Measurements from ENCODE around the gene FAAP20. TPM values are rescaled to one million over a fixed set of nuclear protein-coding genes. Genes with fewer than 3 reads are reported as not detected.
A peak's percentile ranks its signal among the peaks of the same experiment; 100 is the strongest.

Gene FAAP20
- total RNA-seq, 1 donor from 2014 or later = 16.0 TPM

DNA sequence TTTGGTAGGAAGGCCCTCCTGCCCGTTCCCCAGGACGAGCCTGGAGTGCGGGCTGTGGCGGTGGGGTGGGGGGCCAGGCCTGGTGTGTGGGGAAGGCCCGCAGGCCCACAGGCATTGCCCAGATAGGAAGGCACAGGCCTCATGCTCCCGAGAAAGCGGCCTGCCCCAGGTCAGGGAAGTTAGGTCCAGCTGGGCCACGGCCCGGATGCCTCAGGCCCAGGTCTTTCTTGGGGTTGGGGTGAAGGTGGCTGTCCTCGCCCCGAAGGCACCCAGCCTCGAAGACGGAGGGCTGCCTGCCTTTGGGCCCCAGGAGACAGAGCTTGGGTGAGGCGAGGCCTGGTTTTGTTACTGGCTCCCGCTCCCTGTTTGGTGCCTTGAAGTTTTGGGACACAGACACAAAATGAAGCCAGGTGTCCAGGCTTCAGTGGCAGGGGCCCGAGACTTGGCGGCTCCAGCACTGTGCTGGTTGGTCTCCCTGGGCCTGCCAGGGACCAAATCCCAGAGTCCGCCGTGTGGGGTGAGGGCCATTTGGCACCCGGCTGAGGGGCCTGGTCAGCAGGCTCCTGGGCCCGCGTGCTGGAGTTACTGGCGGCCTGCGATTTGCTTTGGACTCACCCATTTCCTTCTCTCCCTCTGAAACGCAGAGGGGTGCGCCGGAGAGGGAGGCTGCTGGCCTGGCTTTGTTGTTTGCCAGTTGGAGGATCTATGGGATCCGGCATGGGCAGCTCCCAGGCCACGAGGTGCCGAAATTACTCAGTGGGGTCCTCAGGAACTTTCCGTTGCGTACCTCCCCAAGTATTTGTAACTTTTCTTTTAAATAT, 35.5 kb upstream of the FAAP20 start:
- DNase-seq = peak; percentile 58

DNA sequence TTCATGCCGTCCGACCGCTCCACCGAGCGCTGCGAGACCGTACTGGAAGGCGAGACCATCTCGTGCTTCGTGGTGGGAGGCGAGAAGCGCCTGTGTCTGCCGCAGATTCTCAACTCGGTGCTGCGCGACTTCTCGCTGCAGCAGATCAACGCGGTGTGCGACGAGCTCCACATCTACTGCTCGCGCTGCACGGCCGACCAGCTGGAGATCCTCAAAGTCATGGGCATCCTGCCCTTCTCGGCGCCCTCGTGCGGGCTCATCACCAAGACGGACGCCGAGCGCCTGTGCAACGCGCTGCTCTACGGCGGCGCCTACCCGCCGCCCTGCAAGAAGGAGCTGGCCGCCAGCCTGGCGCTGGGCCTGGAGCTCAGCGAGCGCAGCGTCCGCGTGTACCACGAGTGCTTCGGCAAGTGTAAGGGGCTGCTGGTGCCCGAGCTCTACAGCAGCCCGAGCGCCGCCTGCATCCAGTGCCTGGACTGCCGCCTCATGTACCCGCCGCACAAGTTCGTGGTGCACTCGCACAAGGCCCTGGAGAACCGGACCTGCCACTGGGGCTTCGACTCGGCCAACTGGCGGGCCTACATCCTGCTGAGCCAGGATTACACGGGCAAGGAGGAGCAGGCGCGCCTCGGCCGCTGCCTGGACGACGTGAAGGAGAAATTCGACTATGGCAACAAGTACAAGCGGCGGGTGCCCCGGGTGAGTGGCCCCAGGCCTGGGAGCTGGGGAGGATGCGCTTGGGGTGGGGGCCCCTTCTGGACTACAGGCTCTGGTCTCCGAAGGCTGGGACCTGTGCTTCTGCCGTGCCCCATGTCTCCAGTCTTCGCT, 34.7 kb upstream of the FAAP20 start:
- peak; percentile 76 for DNase-seq

- DNase-seq = peak; percentile 48
Observed at GRCh38 chr1:2228694-2229036, 34.1 kb upstream of the FAAP20 start.

- no peak for DNase-seq
Observed at GRCh38 chr1:2228157-2228594, 33.6 kb upstream of the FAAP20 start, which contains the start of gene SKI. Gene SKI, plus strand, starts transcription at chr1:2228319. Its CDS starts 448 bp downstream, at chr1:2228767.

DNA sequence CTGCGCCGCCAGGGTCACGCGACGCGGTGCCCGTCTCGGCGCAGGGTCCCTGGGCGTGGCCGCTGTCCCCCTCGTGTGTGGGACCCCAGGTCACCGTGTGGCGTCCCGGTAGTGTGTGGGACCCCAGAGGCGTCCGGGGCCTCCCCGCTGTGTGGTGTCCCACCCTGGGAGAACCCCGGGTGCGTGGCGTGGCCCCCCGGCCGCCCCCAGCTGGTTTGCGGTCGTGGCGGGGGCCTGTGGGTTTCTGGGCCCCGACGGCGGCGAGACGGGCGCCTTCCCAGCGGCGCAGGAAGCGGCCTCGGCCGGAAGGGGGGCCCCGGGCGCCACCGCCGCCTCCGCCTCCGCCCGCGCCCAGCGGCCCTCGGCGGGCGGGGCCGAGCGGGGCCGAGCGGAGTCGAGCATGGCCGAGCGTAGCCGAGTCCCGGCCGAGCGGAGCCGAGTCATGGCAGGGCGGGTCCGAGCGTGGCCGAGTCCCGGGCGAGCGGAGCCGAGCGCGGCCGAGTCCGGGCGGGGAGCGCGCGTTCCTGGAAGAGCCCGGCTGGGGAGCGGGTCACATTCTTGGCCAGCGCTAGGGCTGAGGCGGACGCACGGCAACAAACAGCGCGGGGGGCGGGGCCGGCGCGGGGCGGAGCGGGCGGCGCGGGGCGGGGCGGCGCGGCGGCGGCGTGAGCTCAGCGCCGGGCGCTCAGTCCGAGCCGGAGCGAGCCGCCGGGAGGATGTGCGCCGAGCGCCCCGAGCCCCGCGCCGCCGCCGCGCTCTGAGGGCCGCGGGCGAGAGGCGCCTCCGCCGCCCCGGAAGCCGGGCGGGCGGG, 33.0 kb upstream of the FAAP20 start:
- peak; percentile 98 for DNase-seq

- DNase-seq = no peak
Observed at GRCh38 chr1:2226525-2227345, 32.2 kb upstream of the FAAP20 start.

GRCh38 chr1:2224631-2225428, 30.3 kb upstream of the FAAP20 start:
- DNase-seq = no peak

- DNase-seq = no peak
Observed at GRCh38 chr1:2224170-2224584, 29.6 kb upstream of the FAAP20 start.

DNA sequence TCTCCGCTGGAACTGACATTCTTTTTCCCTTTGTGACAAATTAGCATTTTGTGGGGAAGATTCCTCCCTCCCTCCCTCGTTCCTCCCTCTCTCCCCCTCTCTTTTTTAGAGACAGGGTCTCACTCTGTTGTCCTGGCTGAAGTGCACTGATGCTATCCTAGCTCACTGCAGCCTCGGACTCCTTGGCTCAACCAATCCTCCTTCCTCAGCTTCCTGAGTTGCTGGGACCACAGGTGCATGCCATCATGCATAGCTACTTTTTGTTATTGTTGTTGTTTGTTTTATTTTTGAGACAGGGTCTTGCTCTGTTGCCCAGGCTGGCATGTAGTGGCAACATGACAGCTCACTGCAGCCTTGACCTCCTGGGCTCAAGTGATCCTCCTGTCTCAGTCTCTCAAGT, 26.7 kb upstream of the FAAP20 start:
- no peak for DNase-seq

- DNase-seq = no peak
Observed at GRCh38 chr1:2216767-2217058, 22.1 kb upstream of the FAAP20 start.

DNA sequence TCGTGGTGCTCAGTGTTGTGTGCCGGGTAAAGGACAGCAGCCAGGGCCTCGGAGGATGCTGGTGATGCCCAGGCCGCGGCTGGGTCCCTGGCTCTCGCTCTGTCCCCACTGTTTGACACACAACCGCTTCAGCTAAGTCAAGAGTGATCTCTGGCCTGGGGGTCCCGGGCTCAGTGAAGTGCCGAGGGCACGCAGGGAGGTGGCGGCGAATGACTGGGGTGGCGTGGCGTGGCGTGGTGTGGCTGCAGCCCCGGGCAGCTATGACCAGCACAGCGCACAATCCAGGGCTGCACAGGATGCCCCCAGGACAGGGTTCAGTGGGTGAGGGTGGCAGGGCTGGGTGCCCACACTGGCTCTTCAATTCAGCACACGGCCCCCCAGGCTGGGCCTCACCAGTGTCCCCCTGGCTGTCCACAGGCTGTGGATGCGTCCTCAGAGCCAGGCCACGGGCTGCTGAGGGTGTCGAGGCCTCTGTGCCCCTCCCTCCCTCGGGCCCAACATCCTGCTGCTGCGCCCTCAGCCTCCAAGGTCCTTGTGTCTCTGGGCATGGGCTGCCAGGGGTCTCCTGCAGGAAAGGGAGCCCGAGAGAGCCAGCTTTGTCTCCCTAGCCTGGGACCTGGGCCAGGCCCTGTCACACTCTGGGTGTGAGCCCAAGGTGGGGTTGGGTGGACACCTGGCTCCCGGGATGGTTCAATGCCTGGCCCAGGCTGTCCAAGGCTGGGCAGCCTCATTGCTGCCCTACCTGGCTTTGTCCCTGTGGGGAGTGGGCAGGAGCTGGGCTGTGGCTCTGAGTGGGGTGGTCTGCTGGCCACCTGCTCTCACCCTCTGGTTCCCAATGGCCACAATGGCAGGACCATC, 21.6 kb upstream of the FAAP20 start:
- DNase-seq = no peak

GRCh38 chr1:2215329-2215728, 20.8 kb upstream of the FAAP20 start:
- no peak for DNase-seq

- no peak for DNase-seq
Observed at GRCh38 chr1:2214541-2215241, 20.1 kb upstream of the FAAP20 start.

DNA sequence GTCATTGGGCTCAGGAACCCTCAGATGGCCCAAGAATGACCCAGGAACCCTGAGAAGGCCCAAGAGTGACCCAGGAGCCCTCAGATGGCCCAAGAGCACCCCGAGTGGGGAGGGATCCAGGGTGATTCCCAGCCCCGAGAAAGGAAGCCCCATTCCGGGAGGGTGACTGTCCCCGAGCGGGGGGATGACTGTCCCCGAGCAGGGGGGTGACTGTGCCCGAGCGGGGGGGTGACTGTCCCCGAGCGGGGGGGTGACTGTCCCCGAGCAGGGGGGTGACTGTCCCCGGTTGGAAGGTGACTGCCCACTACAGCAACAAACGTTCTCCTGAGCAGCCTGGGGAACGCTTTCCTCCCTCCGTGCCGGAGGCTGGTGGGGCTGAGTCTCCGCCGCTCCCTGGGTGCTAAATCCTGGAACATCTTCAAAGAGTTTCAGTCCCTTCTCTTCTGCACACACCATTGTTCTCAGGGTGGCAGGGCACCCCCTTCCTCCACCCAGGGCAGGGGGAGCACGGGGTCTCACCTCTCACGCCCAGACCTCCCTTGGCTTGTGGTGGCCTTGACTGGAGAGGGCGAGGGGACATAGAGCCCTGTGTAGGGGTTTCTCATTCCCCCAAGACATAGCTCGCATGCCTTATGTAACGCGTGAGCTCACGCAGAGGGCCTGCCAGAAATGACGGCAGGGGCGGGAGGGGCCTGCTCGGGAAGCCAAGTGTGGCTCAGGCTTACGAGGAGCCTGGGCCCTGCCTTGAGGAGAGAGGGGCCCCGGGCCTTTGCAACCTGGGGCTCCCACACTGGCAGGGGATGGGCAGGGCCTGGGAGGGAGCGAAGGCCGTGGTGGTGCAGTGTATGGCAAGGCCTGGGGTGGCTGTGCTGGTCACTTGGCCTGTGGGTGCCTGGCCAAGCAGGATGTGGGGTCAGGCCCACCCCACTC, 19.3 kb upstream of the FAAP20 start:
- DNase-seq = peak; percentile 56

DNA sequence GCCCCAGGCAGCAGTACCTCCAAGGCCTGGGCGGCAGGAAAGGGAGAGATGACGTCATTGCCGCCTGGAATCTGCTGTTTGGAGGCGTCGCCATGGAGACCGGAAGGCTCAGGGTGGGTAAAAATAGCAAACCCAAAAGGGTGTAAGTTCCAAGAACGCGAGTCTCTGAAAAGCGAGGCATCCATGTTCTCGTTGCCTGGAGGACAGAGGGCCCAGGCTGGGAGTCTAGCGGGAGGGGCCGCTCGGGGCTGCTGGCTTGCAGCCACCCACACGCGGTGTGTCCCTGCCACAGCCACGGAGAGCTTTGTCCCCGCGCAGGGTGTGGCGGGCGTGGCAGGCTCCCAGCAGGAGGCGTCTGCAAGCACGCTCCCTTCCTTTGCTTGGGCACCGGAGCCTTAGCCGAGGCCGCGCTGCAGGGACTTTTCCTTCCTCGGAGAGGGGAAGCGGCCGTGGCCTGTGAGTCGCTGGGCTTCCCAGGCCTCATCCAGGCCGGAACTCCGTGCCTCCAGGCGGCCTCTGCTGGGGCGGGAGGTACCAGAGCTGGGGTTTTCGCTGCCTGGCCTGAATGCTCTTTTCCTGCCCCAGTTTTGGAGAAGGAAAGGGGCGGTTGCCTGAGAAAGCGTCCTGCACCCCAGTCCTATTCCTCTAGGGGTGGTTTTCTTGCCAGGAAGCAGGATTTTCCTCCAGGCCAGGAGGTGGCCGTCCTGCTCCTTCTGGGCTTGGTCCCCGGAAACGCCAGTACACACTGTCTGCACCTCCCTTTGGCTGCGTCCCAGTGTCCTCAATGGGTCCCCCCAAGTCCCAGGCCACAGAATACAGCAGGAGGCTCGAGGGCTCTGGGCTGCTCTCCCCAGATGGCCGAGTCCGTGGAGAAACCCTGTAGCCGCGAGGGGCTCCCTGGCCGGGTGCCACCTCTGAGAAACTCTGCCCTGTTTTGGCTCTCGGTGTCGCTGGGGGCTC, 18.2 kb upstream of the FAAP20 start:
- DNase-seq = peak; percentile 99

GRCh38 chr1:2212274-2212531, 17.6 kb upstream of the FAAP20 start:
- no peak for DNase-seq

GRCh38 chr1:2210786-2211185, 16.2 kb upstream of the FAAP20 start:
- DNase-seq = no peak
